ENCODE results near the gene ZNF101. TPM values are rescaled to one million over a fixed set of nuclear protein-coding genes. Genes with fewer than 3 reads are reported as not detected.
A peak's percentile ranks its signal among the peaks of the same experiment; 100 is the strongest.
"Not testable (repeated sequence)": the region's sequence is repeated elsewhere in the genome, so short reads cannot be mapped to it uniquely, and the experiment has no call there.

Gene ZNF101
- total RNA-seq, 1 experiment from 2014 or later, result 24.9 TPM

DNA sequence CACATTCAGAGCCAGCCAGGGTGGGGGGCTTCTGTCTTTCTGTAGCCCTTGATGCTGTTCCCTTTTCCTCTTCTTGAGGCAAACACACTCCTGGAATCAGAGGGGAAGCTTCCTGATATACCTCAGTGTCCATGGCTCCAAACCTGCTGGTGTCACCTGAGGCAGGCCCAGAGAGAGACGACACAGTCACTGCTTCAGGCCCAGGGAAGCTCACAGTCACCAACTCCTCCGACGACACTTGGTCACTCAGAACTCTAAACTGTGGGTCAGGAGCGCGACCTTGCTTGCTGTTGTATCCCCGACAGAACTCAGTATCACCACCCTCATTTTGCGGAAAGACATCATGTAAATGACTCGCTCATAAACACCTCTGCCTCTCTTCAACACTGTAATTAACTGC is 6.3 kb upstream of the ZNF101 start:
- DNase-seq, result peak; percentile 15
- Histone ChIP-seq H3K4me3 (ENCODE audit: insufficient read depth, low read depth, low read length) (0 out of 2 replicates have a peak overlapping the region, but pooled peaks have one; percentile 100), H3K36me3 (replicated peaks; ENCODE audit: control insufficient read depth, insufficient read depth, low read length) (peaks cover 26% of the 10 kb centered on the region), H3K27me3 (ENCODE audit: control insufficient read depth, insufficient read depth, low read length) (no peaks in the 10 kb centered on the region)

DNA sequence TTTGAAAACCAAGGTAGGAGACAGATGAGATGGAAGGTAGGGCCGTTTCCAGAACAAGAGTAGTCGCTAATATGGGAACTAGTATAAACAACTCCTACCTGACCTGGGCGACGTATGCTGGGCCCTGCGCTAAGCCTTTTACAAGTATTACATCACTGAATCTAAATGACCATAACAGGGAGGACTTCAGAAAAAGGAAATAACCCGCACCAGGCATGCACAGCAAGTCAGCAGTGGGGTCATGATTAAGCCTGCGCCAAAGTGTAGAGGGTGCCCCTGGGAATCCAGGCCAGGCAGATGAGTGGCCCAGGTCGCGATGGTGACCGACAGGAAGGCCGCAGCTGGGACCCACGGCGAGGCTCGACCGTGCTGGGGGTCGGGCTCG is 5.8 kb upstream of the ZNF101 start:
- Histone ChIP-seq H3K27me3 (ENCODE audit: control insufficient read depth, insufficient read depth, low read length) (no peaks in the 10 kb centered on the region), H3K4me3 (ENCODE audit: insufficient read depth, low read depth, low read length) (peak overlapping the region; percentile 100), H3K36me3 (replicated peaks; ENCODE audit: control insufficient read depth, insufficient read depth, low read length) (peaks cover 21% of the 10 kb centered on the region)
- DNase-seq, result no peak

DNA sequence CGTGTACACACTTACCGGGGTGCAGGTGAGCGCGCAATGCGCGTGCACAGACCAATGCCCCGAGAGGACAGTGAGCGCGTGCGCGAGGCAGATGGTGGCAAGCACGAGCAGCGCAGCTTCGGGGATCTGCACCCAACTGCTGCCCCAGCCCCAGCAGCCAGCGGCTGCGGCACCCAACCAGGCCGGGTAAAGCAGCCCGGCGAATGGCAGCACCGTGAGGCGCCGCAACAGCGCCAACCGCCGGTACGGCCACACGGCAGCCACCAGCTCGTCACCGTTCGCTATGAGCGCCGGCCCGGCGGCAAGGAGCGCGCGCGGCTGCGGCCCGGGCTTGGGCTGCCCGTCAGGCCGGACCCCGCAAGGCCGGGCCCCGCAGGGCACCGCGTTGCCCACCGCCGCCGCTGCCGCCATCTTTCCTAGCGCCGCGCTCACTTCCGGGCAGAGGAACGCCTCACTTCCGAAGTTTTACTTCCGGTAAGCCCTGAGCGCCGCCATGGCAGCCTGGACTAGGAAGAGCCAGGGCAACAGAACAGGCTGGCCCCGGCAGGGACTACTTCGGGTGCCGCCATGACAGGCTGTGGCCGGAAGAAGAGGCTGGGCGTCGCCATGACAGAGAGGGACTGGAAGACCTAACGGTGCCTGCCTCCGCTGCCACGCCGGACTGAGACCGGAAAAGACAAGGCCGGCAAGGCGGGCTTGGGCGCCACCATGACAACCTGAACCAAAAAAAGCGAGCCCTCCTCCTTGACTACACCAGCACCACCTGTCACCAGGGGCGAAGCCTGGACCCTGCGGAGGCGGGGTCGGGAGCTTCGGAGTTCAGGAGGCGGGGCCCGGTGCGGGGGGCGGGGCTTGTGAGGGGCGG is 5.2 kb upstream of the ZNF101 start, which contains the start of gene ATP13A1:
Gene ATP13A1 (minus strand): TSS at position 421 of the 865 bp plus-strand sequence. CDS start 10 bp downstream, at position 411.
- peak; percentile 98 for DNase-seq
- no peaks in the 10 kb centered on the region for H3K27me3 ChIP-seq (ENCODE audit: control insufficient read depth, insufficient read depth, low read length)
- H3K36me3 ChIP-seq (replicated peaks; ENCODE audit: control insufficient read depth, insufficient read depth, low read length), result peaks cover 16% of the 10 kb centered on the region
- peak within 1 kb of the TSS; percentile 100 for H3K4me3 ChIP-seq (ENCODE audit: insufficient read depth, low read depth, low read length)

DNA sequence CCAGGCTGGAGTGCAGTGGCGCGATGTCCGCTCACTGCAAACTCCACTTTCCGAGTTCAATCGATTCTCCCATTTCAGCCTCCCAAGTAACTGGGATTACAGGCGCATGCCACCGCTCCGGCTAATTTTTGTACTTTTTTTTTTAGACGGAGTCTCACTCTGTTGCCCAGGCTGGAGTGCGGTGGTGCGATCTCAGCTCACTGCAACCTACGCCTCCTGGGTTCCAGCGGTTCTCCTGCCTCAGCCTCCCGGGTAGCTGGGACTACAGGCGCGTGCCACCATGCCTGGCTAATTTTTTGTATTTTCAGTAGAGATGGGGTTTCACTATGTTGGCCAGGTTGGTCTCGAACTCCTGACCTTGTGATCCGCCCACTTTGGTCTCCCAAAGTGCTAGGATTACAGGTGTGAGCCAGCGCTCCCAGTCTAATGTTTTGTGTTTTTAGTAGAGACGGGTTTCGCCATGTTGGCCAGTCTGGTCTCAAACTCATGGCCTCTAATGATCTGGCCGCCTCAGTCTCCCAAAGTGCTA is 3.2 kb upstream of the ZNF101 start:
- H3K36me3 ChIP-seq (replicated peaks; ENCODE audit: control insufficient read depth, insufficient read depth, low read length); DNase-seq: not testable (repeated sequence)

DNA sequence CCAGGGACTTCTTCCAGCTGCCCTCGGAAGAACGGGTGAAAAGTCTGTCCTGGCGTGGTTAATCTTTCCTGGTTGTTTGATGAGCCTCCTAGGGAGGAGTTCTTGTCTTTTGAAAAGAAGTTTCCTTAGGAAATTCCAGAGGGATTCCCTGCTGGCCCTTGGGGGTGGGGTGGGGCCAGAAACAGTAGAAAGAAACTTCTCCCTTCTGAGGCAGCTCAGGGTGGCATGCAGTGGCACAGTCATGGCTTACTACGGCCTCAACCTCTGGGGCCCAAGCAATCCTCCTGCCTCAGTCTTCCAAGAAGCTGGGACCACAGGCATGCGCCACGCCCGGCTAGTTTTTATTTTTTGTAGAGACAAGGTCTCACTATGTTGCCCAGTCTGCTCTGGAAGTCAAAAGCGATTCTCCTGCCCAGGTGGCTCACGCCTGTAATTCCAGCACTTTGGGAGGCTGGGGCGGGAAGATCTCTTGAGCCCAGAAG is 1.5 kb downstream of the ZNF101 start:
- Histone ChIP-seq H3K27me3 (ENCODE audit: control insufficient read depth, insufficient read depth, low read length) (no peaks in the 10 kb centered on the region), H3K4me3 (ENCODE audit: insufficient read depth, low read depth, low read length) (peak overlapping the region; percentile 95), H3K36me3 (replicated peaks; ENCODE audit: control insufficient read depth, insufficient read depth, low read length) (peaks cover 2% of the 10 kb centered on the region)
- DNase-seq, result peak; percentile 75

More for the DNA sequence above, 3.2 kb upstream of the ZNF101 start:
- H3K4me3 ChIP-seq (ENCODE audit: insufficient read depth, low read depth, low read length); H3K27me3 ChIP-seq (ENCODE audit: control insufficient read depth, insufficient read depth, low read length): not testable (repeated sequence)

DNA sequence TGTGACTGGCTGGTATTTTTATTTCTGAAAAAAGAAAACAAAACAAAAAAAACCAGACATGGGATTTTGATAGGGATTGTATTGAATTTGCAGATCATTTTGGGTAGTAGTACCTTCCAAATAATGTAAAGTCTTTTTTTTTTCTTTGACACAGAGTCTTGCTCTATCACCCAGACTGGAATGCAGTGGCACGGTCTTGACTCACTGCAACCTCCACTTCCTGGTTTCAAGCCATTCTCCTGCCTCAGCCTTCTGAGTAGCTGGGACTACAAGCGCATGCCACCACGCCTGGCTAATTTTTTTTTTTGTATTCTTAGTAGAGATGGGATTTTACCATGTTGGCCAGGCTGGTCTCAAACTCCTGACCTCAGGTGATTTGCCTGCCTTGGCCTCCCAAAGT is 4.2 kb downstream of the ZNF101 start:
- no peak for DNase-seq
- peaks cover 7% of the 10 kb centered on the region for H3K36me3 ChIP-seq (replicated peaks; ENCODE audit: control insufficient read depth, insufficient read depth, low read length)
- no peak overlapping the region for H3K4me3 ChIP-seq (ENCODE audit: insufficient read depth, low read depth, low read length)
- no peaks in the 10 kb centered on the region for H3K27me3 ChIP-seq (ENCODE audit: control insufficient read depth, insufficient read depth, low read length)

DNA sequence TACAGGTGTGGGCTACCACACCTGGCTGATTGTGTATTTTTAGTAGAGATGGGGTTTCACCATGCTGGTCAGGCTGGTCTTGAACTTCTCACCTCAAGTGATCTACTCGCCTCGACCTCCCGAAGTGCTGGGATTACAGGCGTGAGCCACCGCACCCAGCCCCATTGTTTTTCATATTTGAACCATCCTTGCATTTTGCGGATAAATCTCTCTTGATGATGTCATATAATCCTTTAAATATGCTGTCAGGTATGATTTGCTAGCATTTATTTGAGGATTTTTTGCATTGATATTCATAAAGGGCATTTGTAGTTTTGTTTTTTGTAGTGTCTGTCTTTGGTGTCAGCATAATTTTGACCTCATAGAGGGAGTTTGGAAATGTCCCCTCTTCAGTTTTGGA is 5.7 kb downstream of the ZNF101 start:
- peaks cover 16% of the 10 kb centered on the region for H3K36me3 ChIP-seq (replicated peaks; ENCODE audit: control insufficient read depth, insufficient read depth, low read length)

DNA sequence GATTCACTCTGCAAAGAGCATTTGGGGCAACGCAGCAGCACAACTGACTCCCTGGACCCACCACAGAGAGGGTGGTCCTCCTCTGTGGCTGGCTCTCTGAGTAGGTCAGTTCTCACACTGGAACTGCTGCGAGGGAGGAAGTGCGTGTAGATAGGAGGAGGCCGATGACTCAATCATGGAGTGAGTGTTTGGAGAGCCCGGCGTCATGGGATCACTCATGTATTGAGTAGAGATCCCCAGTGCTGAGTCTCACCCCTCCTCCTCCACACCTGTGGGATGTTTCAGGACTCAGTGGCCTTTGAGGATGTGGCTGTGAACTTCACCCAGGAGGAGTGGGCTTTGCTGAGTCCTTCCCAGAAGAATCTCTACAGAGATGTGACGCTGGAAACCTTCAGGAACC is 8.9 kb downstream of the ZNF101 start:
- Histone ChIP-seq H3K4me3 (ENCODE audit: insufficient read depth, low read depth, low read length) (no peak overlapping the region), H3K27me3 (ENCODE audit: control insufficient read depth, insufficient read depth, low read length) (no peaks in the 10 kb centered on the region), H3K36me3 (replicated peaks; ENCODE audit: control insufficient read depth, insufficient read depth, low read length) (peaks cover 18% of the 10 kb centered on the region)
- DNase-seq, result no peak

More for the DNA sequence above, 5.7 kb downstream of the ZNF101 start:
- DNase-seq, result no peak
- no peak overlapping the region for H3K4me3 ChIP-seq (ENCODE audit: insufficient read depth, low read depth, low read length)
- no peaks in the 10 kb centered on the region for H3K27me3 ChIP-seq (ENCODE audit: control insufficient read depth, insufficient read depth, low read length)

DNA sequence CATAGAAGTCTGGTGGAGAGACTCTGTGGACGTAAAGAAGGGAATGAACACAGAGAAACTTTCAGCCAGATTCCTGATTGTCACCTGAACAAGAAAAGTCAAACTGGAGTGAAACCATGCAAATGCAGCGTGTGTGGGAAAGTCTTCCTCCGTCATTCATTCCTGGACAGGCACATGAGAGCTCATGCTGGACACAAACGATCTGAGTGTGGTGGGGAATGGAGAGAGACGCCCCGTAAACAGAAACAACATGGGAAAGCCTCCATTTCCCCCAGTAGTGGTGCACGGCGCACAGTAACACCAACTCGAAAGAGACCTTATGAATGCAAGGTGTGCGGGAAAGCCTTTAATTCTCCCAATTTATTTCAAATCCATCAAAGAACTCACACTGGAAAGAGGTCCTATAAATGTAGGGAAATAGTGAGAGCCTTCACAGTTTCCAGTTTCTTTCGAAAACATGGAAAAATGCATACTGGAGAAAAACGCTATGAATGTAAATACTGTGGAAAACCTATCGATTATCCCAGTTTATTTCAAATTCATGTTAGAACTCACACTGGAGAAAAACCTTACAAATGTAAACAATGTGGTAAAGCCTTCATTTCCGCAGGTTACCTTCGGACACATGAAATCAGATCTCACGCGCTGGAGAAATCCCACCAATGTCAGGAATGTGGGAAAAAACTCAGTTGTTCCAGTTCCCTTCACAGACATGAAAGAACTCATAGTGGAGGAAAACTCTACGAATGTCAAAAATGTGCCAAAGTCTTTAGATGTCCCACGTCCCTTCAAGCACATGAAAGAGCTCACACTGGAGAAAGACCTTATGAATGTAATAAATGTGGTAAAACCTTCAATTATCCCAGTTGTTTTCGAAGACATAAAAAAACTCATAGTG is 10.8 kb downstream of the ZNF101 start:
- H3K27me3 ChIP-seq (ENCODE audit: control insufficient read depth, insufficient read depth, low read length), result no peaks in the 10 kb centered on the region
- no peak overlapping the region for H3K4me3 ChIP-seq (ENCODE audit: insufficient read depth, low read depth, low read length)
- H3K36me3 ChIP-seq (replicated peaks; ENCODE audit: control insufficient read depth, insufficient read depth, low read length), result peaks cover 15% of the 10 kb centered on the region
- no peak for DNase-seq

DNA sequence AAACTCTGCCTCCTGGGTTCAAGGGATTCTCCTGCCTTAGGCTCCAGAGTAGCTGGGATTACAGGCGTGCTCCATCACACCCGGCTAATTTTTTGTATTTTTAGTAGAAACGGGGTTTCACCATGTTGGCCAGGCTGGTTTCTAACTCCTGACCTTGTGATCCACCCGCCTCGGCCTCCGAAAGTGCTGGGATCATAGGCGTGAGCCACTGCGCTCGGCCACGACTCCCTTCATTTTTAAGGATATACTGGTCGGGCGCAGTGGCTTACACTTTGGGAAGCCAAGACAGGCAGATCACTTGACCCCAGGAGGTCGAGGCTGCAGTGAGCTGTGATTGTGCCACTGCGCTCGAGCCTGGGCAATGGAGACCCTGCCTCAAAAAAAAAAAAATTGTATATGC is 17.5 kb downstream of the ZNF101 start:
- H3K27me3 ChIP-seq (ENCODE audit: control insufficient read depth, insufficient read depth, low read length); H3K4me3 ChIP-seq (ENCODE audit: insufficient read depth, low read depth, low read length); DNase-seq; H3K36me3 ChIP-seq (replicated peaks; ENCODE audit: control insufficient read depth, insufficient read depth, low read length): not testable (repeated sequence)

DNA sequence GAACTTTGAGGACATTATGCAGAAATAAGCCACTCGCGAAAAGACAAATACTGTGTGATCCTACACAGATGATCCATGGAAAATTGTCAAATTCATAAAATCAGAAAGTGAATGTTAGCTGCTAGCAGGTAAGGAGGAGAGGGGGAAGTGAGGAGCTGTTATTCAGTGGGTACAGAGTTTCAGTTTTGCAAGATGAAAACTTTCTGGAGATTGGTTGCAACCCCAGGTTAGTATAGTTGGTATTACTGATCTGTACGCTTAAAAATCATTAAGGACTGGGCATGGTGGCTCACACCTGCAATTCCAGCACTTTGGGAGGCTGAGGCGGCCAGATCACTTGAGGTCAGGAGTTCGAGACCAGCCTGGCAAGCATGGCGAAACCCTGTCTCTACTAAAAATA is 17.9 kb downstream of the ZNF101 start:
- no peak for DNase-seq
- no peaks in the 10 kb centered on the region for H3K27me3 ChIP-seq (ENCODE audit: control insufficient read depth, insufficient read depth, low read length)
- no peak overlapping the region for H3K4me3 ChIP-seq (ENCODE audit: insufficient read depth, low read depth, low read length)
- no peaks in the 10 kb centered on the region for H3K36me3 ChIP-seq (replicated peaks; ENCODE audit: control insufficient read depth, insufficient read depth, low read length)

DNA sequence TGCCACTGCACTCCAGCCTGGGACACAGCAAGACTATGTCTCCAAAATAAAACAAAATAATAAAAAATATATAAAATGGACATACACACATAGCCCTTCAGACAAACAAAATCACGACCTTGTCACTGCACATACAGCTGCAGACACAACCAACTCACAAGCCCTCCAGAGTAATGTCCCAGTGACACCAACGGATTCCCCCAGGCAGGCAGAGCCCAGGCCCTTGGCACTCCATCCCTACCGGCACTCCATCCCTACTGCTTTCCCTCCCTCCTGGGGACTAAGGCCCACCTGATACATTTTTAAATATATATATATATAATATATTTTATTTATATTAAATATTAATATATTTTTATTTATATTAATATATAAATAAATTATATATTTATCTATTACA is 18.5 kb downstream of the ZNF101 start:
- H3K27me3 ChIP-seq (ENCODE audit: control insufficient read depth, insufficient read depth, low read length), result no peaks in the 10 kb centered on the region
- H3K36me3 ChIP-seq (replicated peaks; ENCODE audit: control insufficient read depth, insufficient read depth, low read length), result no peaks in the 10 kb centered on the region
- DNase-seq, result no peak
- no peak overlapping the region for H3K4me3 ChIP-seq (ENCODE audit: insufficient read depth, low read depth, low read length)

DNA sequence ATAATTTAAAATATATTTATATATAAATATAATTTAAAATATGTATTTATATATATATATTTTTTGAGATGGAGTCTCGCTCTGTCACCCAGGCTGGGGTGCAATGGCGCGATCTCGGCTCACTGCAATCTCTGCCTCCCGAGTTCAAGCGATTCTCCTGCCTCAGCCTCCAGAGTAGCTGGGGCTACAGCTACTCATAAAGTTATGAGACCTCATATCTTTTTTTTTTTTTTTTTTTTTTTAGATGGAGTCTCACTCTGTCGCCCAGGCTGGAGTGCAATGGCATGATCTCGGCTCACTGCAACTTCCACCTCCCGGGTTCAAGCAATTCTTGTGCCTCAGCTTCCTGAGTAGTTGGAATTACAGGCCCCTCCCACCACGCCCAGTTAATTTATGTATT is 20.4 kb downstream of the ZNF101 start:
- H3K36me3 ChIP-seq (replicated peaks; ENCODE audit: control insufficient read depth, insufficient read depth, low read length); DNase-seq; H3K4me3 ChIP-seq (ENCODE audit: insufficient read depth, low read depth, low read length); H3K27me3 ChIP-seq (ENCODE audit: control insufficient read depth, insufficient read depth, low read length): not testable (repeated sequence)

DNA sequence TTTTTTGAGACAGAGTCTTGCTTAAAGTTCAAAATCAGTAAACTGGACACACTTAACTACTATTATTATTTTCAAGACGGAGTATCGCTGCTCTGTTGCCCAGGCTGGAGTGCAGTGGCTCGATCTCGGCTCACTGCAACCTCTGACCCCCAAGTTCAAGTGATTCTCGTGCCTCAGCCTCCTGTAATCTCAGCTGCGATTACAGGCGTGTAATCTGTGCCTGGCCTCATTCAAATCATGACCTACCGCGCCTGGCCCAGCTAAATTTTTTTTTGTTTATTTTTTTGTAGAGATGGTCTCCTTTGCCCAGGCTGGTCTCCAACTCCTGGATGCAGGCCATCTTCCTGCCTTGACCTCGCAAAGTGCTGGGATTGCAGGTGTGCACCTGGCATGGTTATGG is 23.0 kb downstream of the ZNF101 start:
- no peak for DNase-seq
- no peaks in the 10 kb centered on the region for H3K36me3 ChIP-seq (replicated peaks; ENCODE audit: control insufficient read depth, insufficient read depth, low read length)

More for the DNA sequence above, 23.0 kb downstream of the ZNF101 start:
- Histone ChIP-seq H3K27me3 (ENCODE audit: control insufficient read depth, insufficient read depth, low read length) (no peaks in the 10 kb centered on the region), H3K4me3 (ENCODE audit: insufficient read depth, low read depth, low read length) (no peak overlapping the region)
